K562 (cell line): ENCODE results near the gene PCDH9. TPM values are rescaled to one million over a fixed set of nuclear protein-coding genes. Genes with fewer than 3 reads are reported as not detected.

Experiments
- C11orf30 ChIP-seq: fragments of 450-650 bp; IDR thresholded peaks from 2 replicates; pipeline ENCODE4 v1.6.1; 2016; ENCODE audit warnings: low read depth, mild to moderate bottlenecking
- CGGBP1 ChIP-seq: fragments of 250-450 bp; sonication (Bioruptor Pico); IDR thresholded peaks from 2 replicates; pipeline ENCODE4 v1.9.0; 2021; ENCODE audit warnings: mild to moderate bottlenecking
- PML ChIP-seq: IDR thresholded peaks from 2 replicates; pipeline ENCODE4 v1.6.1; 2012; ENCODE audit warnings: low read length, inconsistent platforms
- polyA plus RNA-seq, 8 experiments: library from polyadenylated mRNA; depleted of rRNA in 4 of 8; stranded (reverse) in 5 of 8; unstranded in 3 of 8; fragments of >200 nt; fragmentation: Nextera tagmentation in 2 of 8; fragmentation: Illumina TruSeq in 1 of 8; extraction: Ambion mirVana in 2 of 8; extraction: Trizol in 1 of 8; gene quantifications; 2 replicates each; pipeline versions ENCODE4 v1.2.1 to v1.2.3, GENCODE V29; 2011 to 2014; ENCODE audit warnings: inconsistent platforms in 1 of 8, missing spikeins in 1 of 8
- total RNA-seq, 7 experiments: library from RNA; depleted of rRNA in 6 of 7; stranded (reverse); fragments of >200 nt in 6 of 7; fragmentation: Illumina TruSeq in 2 of 7; extraction: Trizol in 2 of 7; gene quantifications; 2 replicates each; pipeline versions ENCODE4 v1.2.1 to v1.2.3, GENCODE V29; 2011 to 2021; ENCODE audit warnings: low replicate concordance in 1 of 7
- TF ChIP-seq, protein P1 (sequence below): fragments of 200-600 bp; sonication (generic); IDR thresholded peaks from one replicate; pipeline ENCODE4 v1.6.1; 2012; ENCODE audit warnings: mild to moderate bottlenecking, low read depth, low read length, inconsistent platforms

Gene PCDH9
- total and polyA plus RNA-seq, 9 of the 15 experiments (the other 6 are each of a cell fraction or from before 2014, with no cell fraction given), result 1.1 to 6.7 (median 4.9) TPM

DNA sequence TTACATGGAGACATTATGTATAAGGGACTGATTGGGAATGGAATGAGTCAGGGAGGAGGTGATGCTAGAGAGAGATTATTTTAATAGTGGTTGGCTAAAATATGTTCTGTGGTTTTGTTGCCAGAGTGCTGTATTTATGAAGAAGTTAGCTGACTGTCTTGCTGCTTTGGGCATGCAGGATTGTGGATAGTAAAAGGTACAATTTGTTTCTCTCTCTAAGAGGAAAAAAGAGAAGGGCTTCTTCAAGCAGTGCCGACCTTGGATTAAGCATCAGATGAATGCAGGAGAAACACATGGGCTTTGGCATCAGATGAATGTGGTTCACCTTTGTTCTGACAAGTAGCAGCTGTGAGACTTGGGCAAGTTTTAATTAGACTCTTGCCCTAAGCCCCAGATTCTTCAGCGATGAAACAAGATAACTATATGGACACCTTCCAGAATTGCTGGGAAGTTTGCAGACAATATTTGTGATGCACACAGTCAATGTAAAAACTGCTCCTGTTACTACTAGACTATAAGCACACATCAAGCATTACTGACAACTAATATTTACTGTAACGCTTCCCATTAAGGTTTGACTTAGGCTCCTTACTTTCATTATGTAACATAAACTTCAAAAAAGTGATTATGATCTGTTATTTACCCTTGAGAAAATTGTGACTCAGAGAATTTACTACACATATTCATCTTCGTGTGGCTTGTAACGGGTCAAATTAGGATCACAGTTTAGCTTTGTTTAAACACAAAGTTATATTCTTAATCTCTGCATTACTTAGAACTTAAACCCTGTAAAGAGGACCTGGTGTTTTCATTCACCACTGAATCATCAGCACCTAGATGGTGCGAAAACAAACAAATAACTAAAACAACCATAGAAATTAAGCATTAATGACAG lies 824.0 kb downstream of the PCDH9 start (continued):
- TF ChIP-seq, protein P1, sequence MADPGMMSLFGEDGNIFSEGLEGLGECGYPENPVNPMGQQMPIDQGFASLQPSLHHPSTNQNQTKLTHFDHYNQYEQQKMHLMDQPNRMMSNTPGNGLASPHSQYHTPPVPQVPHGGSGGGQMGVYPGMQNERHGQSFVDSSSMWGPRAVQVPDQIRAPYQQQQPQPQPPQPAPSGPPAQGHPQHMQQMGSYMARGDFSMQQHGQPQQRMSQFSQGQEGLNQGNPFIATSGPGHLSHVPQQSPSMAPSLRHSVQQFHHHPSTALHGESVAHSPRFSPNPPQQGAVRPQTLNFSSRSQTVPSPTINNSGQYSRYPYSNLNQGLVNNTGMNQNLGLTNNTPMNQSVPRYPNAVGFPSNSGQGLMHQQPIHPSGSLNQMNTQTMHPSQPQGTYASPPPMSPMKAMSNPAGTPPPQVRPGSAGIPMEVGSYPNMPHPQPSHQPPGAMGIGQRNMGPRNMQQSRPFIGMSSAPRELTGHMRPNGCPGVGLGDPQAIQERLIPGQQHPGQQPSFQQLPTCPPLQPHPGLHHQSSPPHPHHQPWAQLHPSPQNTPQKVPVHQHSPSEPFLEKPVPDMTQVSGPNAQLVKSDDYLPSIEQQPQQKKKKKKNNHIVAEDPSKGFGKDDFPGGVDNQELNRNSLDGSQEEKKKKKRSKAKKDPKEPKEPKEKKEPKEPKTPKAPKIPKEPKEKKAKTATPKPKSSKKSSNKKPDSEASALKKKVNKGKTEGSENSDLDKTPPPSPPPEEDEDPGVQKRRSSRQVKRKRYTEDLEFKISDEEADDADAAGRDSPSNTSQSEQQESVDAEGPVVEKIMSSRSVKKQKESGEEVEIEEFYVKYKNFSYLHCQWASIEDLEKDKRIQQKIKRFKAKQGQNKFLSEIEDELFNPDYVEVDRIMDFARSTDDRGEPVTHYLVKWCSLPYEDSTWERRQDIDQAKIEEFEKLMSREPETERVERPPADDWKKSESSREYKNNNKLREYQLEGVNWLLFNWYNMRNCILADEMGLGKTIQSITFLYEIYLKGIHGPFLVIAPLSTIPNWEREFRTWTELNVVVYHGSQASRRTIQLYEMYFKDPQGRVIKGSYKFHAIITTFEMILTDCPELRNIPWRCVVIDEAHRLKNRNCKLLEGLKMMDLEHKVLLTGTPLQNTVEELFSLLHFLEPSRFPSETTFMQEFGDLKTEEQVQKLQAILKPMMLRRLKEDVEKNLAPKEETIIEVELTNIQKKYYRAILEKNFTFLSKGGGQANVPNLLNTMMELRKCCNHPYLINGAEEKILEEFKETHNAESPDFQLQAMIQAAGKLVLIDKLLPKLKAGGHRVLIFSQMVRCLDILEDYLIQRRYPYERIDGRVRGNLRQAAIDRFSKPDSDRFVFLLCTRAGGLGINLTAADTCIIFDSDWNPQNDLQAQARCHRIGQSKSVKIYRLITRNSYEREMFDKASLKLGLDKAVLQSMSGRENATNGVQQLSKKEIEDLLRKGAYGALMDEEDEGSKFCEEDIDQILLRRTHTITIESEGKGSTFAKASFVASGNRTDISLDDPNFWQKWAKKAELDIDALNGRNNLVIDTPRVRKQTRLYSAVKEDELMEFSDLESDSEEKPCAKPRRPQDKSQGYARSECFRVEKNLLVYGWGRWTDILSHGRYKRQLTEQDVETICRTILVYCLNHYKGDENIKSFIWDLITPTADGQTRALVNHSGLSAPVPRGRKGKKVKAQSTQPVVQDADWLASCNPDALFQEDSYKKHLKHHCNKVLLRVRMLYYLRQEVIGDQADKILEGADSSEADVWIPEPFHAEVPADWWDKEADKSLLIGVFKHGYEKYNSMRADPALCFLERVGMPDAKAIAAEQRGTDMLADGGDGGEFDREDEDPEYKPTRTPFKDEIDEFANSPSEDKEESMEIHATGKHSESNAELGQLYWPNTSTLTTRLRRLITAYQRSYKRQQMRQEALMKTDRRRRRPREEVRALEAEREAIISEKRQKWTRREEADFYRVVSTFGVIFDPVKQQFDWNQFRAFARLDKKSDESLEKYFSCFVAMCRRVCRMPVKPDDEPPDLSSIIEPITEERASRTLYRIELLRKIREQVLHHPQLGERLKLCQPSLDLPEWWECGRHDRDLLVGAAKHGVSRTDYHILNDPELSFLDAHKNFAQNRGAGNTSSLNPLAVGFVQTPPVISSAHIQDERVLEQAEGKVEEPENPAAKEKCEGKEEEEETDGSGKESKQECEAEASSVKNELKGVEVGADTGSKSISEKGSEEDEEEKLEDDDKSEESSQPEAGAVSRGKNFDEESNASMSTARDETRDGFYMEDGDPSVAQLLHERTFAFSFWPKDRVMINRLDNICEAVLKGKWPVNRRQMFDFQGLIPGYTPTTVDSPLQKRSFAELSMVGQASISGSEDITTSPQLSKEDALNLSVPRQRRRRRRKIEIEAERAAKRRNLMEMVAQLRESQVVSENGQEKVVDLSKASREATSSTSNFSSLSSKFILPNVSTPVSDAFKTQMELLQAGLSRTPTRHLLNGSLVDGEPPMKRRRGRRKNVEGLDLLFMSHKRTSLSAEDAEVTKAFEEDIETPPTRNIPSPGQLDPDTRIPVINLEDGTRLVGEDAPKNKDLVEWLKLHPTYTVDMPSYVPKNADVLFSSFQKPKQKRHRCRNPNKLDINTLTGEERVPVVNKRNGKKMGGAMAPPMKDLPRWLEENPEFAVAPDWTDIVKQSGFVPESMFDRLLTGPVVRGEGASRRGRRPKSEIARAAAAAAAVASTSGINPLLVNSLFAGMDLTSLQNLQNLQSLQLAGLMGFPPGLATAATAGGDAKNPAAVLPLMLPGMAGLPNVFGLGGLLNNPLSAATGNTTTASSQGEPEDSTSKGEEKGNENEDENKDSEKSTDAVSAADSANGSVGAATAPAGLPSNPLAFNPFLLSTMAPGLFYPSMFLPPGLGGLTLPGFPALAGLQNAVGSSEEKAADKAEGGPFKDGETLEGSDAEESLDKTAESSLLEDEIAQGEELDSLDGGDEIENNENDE, result no peak
- no peak for TF ChIP-seq C11orf30
- TF ChIP-seq PML, result no peak
- no peak for TF ChIP-seq CGGBP1 (CRISPR knock-in tag)
- TF ChIP-seq, all 486 proteins: peak for 0
